Measurements from ENCODE around the gene RRM1. TPM values are rescaled to one million over a fixed set of nuclear protein-coding genes. Genes with fewer than 3 reads are reported as not detected.
A peak's percentile ranks its signal among the peaks of the same experiment; 100 is the strongest.
"Not testable (repeated sequence)": the region's sequence is repeated elsewhere in the genome, so short reads cannot be mapped to it uniquely, and the experiment has no call there.

The RRM1 gene
- total and polyA plus RNA-seq, 8 donors = 3.3 to 27.8 (median 17.8) TPM

DNA sequence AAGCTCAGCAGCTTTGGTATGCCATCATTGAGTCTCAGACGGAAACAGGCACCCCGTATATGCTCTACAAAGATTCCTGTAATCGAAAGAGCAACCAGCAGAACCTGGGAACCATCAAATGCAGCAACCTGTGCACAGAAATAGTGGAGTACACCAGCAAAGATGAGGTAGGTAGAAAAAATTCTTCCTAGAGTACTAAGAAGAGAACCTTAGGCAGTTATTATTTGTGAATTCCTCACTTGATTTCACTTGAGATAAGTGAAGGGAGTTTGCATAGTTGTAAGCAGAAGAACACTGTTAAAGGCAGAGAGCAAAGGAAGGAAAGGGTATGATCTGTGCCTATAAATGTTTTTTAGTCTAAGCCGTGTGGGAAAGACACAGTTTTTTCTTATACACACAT is 28.6 kb downstream of the RRM1 start:
- DNase-seq (no peak), ATAC-seq (no peak), FAIRE-seq (no peak)
- Histone ChIP-seq H3K36me3 (peaks cover 0 to 49% (median 0%) of the 10 kb centered on the region in 3 donors), H3K27me3 (no peaks in the 10 kb centered on the region), H3K4me1 (no peaks in the 10 kb centered on the region), H3K4me3 (no peak overlapping the region), H3K27ac (no peak overlapping the region), H3K9me3 (no peaks in the 10 kb centered on the region)
- WGBS, 2 donors = 93 to 96% methylated on average over 4 of the region's 4 CpGs
- TF ChIP-seq, protein P1, sequence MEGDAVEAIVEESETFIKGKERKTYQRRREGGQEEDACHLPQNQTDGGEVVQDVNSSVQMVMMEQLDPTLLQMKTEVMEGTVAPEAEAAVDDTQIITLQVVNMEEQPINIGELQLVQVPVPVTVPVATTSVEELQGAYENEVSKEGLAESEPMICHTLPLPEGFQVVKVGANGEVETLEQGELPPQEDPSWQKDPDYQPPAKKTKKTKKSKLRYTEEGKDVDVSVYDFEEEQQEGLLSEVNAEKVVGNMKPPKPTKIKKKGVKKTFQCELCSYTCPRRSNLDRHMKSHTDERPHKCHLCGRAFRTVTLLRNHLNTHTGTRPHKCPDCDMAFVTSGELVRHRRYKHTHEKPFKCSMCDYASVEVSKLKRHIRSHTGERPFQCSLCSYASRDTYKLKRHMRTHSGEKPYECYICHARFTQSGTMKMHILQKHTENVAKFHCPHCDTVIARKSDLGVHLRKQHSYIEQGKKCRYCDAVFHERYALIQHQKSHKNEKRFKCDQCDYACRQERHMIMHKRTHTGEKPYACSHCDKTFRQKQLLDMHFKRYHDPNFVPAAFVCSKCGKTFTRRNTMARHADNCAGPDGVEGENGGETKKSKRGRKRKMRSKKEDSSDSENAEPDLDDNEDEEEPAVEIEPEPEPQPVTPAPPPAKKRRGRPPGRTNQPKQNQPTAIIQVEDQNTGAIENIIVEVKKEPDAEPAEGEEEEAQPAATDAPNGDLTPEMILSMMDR (IDR thresholded peaks at IDR 0.05) = no peak
- intact Hi-C loops (cut with DNase I) = no loop called here

DNA sequence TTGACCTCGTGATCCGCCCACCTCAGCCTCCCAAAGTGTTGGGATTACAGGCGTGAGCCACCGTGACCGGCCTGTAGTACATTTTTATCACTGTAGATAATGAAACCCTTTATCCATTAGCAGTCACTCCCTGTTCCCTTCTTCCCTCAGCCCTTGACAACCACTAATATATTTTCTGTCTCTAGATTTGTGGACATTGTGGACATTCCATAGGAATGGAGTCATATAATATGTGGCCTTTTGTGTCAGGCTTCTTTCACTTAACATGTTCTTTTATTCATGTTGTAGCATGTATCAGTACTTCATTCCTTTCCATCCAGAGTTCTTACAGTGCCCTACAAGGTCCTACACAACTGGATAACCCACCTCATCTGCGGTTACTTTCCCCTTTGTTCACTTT is 30.5 kb downstream of the RRM1 start:
- no peaks in the 10 kb centered on the region for H3K27me3 ChIP-seq
- FAIRE-seq (no peak), ATAC-seq (no peak), DNase-seq (no peak)
- H3K4me1 ChIP-seq = no peaks in the 10 kb centered on the region
- intact Hi-C loops (cut with DNase I) = no loop called here
- no peak overlapping the region for H3K4me3 ChIP-seq
- 93 to 97% methylated on average over 6 of the region's 6 CpGs for WGBS, 2 donors
- H3K36me3 ChIP-seq = peaks cover 0 to 49% (median 0%) of the 10 kb centered on the region in 3 donors
- H3K9me3 ChIP-seq = no peaks in the 10 kb centered on the region
- TF ChIP-seq, protein P1 (IDR thresholded peaks at IDR 0.05) = no peak
- no peak overlapping the region for H3K27ac ChIP-seq

DNA sequence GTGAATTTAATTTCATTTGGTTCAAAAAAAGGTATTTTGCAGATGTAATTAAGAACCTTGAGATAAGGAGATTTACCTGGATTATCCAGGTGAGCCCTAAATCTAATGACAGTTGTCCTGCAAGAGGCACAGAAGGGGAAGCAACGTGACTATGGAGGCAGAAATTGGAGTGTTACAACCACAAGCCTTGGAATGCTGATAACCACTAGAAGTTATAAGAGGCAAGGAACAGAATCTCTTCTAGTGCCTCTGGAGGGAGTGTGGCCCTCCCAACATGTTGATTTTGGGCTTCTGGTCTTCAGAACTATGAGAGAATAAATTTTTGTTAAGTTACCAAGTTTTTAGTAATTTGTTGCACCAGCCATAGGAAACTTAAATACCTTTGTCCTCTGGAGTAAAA is 32.8 kb downstream of the RRM1 start:
- intact Hi-C loops (cut with DNase I) = no loop called here
- Histone ChIP-seq H3K9me3 (no peaks in the 10 kb centered on the region), H3K27ac (no peak overlapping the region), H3K4me1 (no peaks in the 10 kb centered on the region), H3K27me3 (no peaks in the 10 kb centered on the region), H3K36me3 (peaks cover 0 to 33% (median 0%) of the 10 kb centered on the region in 3 donors), H3K4me3 (no peak overlapping the region)
- DNase-seq (no peak), ATAC-seq (no peak), FAIRE-seq (no peak)
- TF ChIP-seq, protein P1 (IDR thresholded peaks at IDR 0.05) = no peak
- 77 to 87% methylated on average over 1 of the region's 1 CpG for WGBS, 2 donors

DNA sequence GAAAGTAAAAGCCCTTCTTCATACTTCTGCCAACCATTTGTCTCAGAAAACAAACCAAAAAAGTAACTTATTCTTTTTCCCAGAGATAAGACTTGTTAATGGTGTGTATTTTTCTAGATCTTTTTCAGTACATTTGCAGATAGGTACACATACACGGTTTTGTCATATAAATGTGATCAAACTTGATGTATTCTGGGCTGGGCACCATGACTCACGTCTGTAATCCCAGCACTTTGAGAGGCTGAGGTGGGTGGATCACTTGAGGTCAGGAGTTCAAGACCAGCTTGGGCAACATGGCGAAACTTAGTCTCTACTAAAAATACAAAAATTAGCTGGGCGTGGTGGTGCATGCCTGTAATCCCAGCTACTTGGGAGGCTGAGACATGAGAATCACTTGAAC is 35.6 kb downstream of the RRM1 start:
- WGBS, 2 donors = 74 to 76% methylated on average over 4 of the region's 4 CpGs
- H3K27ac ChIP-seq; H3K27me3 ChIP-seq; H3K4me3 ChIP-seq; ATAC-seq; DNase-seq; intact Hi-C loops (cut with DNase I); H3K4me1 ChIP-seq; FAIRE-seq; H3K9me3 ChIP-seq: not testable (repeated sequence)
- peaks cover 0 to 15% (median 0%) of the 10 kb centered on the region in 3 donors for H3K36me3 ChIP-seq

DNA sequence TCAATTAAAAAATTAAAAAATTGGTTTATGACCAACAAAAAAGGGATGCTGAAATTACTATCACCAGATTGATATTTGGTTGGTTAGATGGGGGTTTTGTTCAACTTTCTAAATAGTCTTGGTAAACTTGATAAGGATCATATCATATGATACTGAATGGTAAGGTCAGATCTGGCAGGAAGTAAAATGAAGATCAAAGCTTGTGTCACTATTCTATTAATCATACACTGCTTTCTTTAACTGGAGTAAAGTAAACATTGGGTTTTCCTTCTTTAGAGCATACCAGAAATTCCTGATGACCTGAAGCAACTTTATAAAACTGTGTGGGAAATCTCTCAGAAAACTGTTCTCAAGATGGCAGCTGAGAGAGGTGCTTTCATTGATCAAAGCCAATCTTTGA is 40.2 kb downstream of the RRM1 start:
- Histone ChIP-seq H3K36me3 (peaks cover 0 to 12% (median 9%) of the 10 kb centered on the region in 3 donors), H3K27me3 (no peaks in the 10 kb centered on the region), H3K4me3 (no peak overlapping the region), H3K9me3 (no peaks in the 10 kb centered on the region), H3K4me1 (no peaks in the 10 kb centered on the region), H3K27ac (no peak overlapping the region)
- FAIRE-seq (no peak), DNase-seq (no peak), ATAC-seq (peak in 1 of 4 donors; percentile 52)
- TF ChIP-seq, protein P1 (IDR thresholded peaks at IDR 0.05) = no peak
- intact Hi-C loops (cut with DNase I) = no loop called here
